Activated T-cell treated with anti-CD3 and anti-CD28 coated beads for 4 hours (primary cell): ENCODE data around the gene IL15.
"Not testable (repeated sequence)": the region's sequence is repeated elsewhere in the genome, so short reads cannot be mapped to it uniquely, and the experiment has no call there.

Experiments used
- DNase-seq: peaks from one replicate; pipeline ENCODE4 v3.0.0-alpha.2; 2020

The IL15 gene

DNA sequence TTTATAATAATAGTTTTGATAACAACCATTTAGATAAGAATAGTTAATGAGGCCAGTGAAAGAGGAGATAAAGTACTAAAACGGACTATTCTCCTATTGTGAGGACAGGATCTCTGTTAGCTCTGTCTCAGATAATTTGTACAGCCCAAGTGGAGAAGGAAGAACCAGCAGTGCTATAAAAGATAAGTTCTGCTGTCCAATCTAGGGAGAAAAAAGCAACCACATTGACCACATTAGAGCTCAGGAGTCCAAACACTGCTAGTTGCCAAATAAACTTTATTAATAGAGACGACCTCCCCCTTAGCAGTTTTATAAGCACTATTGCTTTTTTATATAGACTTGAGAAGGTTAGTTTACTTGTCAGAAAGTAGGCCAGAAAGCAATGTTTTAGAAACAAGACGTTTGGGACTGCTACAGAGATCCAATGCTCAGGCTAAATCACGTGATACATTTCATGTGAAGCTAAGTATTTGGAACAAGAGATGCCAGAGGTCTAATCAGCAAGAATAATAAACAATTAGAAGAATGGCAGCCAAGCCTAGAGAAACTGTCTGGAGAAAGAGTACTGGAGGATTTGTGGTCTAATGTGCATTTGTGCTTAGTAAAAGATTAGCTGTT is 15.9 kb downstream of the IL15 start:
- no peak for DNase-seq

DNA sequence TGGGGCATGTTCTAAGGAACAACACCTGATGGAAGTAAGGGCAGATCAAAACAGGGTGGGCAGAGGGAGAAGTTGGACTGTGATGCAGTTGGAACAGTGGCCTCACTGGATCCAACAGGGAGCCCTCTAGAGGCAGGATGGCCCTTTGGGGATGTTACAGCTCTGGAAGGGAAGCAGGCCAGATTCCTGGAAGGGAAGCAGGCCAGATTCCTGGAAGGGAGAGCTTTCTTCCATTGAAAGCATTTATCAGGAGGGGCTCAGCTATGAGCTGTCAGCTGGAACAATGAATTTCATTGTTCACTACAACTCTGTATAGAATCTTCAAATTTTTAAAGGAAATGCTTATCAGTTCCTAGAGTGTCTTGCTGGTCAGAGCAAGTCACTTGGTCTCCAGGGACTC is 17.7 kb downstream of the IL15 start:
- no peak for DNase-seq

DNA sequence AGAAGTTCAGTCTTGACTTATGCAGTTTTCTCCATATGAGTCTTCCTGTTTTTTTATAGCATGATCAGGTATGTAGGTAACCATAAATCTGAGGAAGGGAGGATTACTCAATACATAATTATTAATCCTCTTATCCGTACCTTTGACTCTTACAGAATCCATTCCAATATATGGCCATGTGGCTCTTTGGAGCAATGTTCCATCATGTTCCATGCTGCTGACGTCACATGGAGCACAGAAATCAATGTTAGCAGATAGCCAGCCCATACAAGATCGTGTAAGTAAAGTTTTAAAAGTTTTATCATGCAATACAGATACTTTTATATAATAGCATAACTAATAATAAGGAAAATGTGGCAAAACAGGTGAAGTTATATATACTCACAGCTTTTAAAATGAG is 19.6 kb downstream of the IL15 start:
- DNase-seq = no peak

DNA sequence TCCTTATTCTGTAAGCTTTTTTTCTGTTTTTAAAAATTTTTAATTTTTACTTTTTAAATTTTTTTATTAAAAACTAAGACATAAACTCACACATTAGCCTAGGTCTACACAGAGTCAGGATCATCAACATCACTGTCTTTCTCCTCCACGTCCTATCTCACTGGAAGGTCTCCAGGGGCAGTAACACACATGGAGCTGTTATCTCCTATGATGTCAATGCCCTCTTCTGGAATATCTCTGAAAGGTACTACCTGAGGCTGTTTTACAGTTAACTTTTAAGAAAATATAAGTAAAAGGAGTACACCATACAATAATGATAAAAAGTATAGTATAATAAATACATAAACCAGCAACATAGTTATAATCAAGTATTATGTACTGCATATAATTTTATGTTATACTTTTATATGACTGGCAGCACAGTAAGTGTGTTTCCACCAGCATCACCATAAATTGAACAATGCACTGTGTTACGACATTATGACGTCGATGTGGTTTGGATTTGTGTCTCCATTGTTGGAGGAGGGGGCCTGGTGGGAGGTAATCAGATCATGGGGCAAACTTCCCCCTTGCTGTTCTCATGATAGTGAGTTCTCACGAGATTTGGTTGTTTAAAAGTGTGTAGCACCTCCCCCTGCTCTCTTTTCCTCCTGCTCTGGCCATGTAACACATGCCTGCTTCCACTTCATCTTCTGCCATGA is 21.3 kb downstream of the IL15 start:
- no peak for DNase-seq

DNA sequence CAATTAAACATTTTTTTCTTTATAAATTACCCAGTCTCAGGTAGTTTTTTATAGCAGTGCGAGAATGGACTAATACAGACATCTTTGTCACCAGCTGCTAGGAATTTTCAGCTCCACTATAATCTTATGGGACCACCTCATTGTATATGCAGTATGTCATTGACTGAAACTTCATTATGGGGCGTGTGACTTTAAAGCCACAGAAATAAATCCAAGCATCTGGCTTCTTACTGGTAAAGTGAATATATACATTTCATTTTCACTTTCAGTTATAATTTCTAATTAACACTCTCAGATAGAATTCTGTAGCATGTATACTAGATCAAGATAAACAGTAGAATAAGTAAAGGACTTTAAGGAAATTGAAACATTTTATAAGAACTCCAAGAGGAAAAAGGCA is 21.9 kb downstream of the IL15 start:
- no peak for DNase-seq

DNA sequence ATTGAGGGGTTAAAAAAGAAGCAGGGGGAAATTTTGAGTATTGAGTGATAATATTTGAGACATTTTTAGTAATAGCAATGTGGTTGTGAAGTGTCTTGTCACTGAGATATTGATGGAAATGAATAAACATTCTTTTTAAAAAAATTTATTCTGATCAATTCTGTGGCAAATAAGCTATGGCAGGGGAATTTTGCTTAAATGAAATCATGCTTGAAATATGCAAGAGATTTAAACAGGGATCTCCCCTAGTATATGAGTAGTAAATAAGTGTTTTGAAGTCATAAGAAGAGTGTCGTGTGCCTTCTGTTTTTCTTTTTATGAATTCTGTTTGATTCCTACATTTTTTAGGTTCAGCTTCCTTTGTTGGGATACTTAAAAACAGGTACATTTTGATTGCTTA is 23.2 kb downstream of the IL15 start:
- DNase-seq = no peak

DNA sequence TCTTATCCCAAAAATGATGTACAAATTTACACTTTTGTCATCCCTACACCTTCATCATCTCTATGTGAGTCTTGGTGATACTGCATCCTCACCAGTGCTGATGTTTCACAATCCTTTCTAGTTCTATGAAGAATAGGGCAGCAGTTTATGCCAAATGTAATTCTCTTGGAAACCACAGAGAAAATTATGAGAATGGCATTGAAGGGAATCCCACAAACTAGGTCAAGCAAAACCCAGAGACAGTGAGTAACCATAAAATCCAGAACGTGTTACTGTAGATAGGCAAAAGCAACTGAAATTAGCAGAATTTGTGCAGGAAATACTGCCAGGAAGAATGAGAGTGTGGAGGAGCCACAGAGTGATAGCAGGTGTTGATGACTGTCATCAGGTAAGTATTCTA is 24.5 kb downstream of the IL15 start:
- DNase-seq = no peak

DNA sequence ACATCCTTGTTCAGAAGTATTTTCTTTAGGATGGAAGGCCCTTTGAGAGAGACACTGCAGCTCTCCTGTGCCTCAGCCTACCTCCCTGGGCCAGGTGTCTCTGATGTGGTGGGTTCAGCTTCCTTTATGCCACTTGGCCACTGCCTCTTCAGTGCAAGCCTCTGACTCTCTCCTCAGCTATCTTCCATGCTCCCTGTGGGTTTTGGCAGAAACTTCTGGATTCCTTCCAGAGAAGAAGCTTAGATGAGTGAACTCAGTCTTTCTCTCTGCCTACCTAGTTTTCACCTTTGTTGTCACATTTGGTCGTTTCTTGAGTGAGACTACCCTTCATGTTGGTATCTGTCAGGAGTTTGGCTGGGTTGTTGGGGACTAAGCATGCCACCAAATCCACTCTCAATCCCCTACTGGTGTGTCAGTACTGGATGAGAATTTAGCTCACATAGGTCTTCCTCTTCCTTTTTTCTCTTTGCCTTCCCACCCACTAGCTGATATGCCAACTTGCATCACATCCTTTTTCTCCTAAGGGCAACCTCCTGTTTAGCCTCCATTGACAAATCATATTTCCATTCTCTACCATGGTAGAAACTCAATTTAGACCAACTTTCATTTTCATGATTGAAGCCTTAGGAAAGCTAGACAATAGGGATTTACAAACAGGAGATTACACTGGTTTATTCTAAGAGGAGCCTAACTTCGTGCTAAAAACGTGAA is 32.0 kb downstream of the IL15 start:
- DNase-seq = no peak

DNA sequence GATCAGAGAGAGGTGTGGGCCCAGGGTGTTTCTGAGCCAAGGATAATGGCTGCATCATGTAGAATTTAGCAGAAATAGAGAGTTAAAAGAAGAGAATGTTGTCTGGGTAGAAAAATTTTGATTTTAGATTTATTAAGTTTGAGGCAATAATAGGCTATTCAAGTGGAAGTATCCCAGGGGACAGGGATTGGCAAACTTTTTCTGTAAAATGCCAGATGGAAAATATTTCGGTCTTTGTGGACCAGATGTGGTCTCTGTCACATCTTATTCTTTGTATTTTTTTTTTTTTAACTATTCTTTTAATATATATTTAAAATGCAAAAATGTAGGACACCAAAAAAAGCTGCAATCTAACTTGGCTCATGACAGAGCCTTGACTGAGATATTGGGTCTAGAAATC is 33.1 kb downstream of the IL15 start:
- DNase-seq = no peak

DNA sequence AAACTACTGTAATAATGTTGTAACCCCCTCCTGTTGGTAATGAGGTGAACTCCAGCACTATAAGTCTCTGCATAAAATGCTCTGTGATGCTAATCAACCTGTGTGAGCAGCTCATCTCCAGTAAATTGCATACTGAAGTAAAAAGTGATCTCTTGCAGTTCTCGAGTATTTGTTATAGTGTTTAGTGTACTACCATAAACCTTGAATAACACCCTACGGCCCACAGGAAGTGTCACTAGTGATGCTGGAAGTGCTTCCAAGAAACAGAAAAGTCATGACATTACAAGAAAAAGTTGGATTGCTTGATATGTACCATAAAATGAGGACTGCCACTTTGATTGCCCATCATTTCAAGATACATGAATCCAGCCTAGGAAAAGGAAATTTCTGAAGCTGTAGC is 39.0 kb downstream of the IL15 start:
- DNase-seq = no peak

DNA sequence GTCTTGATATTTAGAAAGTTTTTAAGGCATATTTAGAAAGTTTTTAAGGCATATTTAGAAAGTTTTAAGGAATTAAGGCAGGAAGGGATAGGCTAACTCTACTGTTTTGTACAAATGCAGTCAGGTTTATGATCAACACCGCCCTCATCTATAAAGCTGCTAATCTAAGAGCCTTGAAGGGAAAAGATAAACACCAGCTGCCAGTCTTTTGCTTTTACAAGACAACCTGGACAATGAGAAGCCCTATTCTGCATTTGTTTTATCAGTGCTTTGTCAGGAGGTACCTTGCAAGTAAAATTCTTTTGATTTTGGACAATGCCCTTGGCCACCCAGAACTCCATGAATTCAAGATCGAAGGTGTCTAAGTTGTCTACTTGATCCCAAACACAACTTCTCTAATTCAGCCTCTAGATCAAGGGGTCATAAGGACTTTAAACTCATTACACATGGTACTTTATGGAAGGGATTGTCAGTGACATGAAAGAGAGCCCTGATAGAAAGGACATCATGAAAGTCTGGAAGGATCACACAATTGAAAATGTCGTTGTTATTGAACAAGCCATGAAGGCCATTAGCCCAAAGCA is 39.8 kb downstream of the IL15 start:
- no peak for DNase-seq

DNA sequence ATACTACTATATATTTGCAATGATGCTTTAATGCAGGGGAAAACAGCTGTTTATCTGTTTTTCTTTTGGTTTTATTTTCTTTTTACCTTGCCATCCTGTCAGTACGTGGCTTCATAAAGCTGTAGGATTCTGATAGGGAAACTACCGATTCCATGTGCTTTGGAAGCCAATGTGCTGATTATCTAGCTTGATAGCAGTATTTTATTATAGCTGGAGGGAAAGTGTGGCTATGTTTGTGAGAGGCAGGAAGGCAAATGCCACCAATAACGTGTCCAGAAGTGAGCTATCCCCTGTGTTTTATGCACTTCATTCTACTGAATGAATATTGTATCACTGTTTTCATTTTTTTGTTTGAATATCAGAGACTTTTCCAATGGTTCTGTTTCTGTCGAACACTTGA is 43.7 kb downstream of the IL15 start:
- no peak for DNase-seq

DNA sequence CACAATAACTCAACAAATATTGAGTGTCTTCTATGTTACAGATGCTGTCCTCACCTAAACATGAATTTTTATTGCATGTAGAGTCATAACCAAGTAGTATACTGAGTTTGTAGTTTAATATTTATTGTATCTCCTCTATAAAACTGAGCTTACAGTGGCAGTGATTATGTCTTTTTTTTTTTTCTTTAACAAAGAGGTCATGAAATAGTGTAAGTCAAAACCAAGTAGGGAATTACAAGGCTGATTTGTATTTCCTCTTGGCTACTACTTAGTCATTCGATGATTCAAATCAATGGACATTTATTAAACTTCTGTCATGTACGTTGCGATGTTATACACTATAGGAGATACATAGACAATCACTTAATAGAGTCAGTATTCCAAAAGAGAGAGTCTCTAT is 48.4 kb downstream of the IL15 start:
- DNase-seq = no peak

DNA sequence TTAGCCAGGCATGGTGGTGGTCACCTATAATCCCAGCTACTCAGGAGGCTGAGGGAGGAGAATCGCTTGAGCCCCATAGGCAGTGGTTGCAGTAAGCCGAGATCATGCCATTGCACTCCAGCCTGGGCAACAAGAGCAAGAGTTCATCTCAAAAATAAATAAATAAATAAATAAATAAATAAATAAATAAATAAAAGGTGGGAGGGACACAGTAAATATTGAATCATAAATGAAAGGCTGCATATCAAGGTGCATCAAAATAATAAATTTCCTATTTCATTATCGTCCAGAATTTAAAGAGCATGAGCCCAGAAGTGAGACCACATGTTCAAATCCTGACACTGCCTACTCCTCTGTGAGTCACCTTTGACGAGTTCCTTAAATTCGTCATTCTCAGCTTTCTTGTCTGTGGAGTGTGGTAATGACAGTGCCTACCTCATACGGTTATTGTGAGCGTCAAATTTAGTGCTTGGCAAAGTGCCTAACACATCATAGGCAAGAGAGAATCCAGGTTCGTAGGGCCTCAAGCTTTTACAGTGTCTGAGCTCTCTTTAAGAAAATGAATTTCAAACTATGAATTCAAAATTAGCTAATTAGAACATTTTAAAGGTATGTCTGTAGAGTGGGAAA is 49.9 kb downstream of the IL15 start:
- DNase-seq = no peak

DNA sequence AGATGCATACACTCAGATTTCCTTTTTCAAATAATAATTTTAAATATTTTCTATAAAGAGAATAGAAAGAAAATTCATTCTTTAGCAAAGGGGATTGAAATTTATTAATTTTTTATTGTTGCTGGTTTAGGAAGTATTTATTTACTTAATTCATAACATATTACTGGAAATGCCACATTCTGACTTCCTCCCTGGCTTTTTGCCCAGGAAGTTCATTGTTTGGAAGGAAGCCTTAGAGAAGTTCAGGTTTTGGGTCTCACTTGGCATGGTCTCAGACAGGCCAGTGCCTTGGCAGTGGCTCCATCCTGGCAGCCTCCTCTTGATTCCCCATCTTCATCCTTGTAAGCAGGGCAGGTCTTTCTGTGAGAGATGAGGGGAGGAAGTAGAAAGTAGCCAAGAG is 50.5 kb downstream of the IL15 start:
- no peak for DNase-seq

DNA sequence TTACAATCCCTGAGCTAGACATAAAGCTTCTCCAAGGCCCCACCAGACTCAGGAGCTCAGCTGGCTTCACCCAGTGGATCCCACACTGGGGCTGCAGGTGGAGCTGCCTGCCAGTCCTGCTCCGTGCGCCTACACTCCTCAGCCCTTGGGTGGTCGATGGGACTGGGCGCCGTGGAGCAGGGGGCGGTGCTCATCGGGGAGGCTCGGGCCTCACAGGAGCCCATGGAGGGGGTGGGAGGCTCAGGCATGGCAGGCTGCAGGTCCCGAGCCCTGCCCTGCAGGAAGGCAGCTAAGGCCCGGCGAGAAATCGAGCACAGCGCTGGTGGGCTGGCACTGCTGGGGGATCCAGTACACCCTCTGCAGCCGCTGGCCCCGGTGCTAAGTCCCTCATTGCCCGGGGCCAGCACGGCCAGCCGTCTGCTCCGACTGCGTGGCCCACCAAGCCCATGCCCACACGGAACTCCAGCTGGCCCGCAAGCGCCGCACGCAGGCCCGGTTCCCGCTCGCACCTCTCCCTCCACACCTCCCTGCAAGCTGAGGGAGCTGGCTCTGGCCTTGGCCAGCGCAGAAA is 53.4 kb downstream of the IL15 start:
- not testable (repeated sequence) for DNase-seq

DNA sequence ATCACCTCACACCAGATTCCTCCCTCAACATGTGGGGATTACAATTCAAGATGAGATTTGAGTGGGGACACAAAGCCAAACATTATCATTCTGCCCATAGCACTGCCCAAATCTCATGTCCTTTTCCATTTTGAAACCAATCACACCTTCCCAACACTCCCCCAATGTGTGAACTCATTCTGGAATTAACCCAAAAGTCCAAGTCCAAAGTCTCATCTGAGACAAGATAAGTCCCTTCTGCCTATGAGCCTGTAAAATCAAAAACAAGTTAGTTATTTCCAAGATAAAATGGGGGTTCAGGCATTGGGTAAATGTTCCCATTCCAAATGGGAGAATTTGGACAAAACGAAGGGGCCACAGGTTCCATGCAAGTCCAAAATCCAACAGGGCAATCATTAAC is 54.9 kb downstream of the IL15 start:
- not testable (repeated sequence) for DNase-seq

DNA sequence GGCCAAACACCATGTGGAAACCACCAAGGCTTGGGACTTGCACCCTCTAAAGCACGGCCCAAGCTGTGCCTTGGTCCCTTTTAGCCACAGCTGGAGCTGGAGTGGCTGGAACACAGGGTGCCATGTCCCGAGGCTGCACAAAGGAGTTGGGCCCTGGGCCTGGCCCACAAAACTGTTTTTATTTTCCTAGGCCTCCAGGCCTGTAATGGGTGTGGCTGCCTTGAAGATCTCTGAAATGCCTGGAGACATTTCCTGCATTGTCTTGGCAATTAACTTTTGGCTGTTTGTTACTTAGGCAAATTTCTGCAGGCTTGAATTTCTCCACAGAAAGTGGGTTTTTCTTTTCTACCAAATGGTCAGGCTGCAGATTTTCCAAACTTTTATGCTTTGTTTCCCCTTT is 55.7 kb downstream of the IL15 start:
- no peak for DNase-seq

DNA sequence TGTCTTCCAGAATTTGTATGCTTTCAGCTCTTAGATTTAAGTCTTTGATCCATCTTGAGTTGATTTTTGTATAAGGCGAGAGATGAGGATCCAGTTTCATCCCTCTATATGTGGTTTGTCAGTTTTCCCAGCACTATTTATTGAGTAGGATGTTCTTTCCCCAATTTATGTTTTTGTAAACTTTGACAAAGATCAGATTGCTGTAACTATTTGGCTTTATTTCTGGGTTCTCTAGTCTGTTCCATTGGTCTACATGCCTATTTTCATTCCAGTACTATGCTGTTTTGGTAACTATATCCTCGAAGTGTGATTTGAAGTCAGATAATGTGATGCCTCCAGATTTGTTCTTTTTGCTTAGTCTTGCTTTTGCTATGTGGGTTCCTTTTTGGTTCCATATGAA is 60.7 kb downstream of the IL15 start:
- no peak for DNase-seq

DNA sequence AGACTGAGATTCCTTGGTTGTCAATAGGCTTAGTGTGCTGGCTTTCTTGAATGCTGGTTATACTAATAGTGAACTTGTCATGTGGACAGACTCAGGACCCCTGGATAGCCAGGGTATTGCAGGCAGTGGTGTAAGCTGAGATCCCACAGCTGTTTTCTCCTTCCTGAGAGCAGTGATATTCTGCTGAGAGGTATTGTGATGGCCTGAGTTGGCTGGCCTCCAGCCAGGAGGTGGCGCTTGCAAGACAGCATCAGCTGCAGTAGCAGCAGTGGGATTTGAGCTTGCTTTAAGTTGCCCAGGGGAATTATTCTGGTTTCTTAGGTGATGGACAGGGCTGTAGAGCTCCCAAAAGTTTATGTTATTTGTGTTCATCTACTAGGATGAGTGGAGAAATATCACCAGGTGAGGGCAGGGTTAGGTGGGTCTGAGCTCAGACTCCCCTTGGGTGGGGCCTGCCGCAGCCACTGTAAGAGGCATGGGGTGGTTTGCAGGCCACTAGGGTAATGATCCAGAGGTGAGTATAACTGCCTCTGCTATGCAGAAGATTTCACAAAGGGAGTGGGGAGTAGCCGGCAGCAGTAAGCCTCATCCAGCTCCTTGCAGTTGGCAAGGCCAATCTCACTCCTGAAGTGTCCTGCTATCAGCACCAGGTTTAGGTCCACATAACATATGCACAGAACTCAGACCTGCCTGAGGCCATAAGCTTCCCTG is 66.2 kb downstream of the IL15 start:
- DNase-seq = no peak

DNA sequence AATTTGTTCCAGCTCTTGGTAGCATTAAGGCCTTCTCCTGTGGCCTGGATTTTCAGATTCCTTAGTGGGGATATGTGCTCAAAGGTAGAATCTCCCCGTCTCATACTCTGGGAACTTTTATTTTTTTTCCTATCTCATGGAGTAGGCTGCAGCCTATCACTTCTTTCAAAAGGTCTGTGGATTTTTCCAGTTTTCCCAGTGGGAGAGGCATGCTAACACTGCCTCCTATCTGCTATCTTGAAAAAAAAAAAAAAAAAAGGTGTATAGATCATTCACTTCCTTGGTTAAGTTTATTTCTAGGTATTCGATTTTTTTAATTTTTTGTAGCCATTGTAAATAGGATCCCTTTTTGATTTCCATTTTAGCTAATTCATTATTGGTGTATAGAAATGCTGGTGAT is 67.1 kb downstream of the IL15 start:
- no peak for DNase-seq

DNA sequence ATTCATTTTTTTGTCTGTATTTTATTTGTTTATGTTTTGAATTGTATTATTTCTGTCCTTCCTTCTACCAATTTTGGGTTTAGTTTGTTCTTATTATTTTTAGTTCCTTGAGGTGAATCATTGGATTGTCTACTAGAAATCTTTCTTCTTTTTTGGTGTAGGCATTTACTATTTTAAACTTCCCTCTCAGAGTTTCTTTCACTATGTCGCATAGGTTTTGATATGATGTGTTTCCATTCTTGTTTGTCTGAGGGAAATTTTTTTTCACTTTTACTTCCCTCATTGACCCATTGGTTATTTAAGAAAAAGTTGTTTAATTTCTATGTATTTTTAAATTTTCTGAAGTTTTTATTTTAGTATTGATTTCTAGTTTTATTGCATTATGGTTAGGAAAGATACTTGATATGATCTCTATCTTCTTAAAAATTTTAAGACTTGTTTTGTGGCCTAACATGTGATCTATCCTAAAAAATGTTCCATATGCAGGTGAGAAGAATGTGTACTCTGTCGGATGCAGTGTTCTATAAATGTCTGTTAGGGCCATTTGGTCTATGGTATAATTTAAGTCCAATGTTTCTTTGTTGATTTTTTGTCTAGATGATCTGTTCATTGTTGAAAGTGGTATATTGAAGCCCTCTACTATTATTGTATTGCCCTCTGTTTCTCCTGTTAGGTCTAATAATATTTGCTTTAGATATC is 68.8 kb downstream of the IL15 start:
- DNase-seq = no peak
